Endothelial cell of umbilical vein (primary cell): ENCODE results near the gene CYFIP2. TPM values are rescaled to one million over a fixed set of nuclear protein-coding genes. Genes with fewer than 3 reads are reported as not detected.

Experiments
- BruUV-seq: library from RNA; stranded (reverse); fragments of 400-500 nt; replicated peaks from 2 replicates; lab custom pipeline; 2021; lab: Mats Ljungman, UMichigan
- CTCF ChIA-PET: fragments of 300-600, 350-600 bp; sonication (Branson Sonifier 250); formaldehyde crosslinking; loops from one replicate; lab custom pipeline; 2021; ENCODE audit warnings: antibody characterized with exemption, inconsistent platforms; lab: Charles Lee
- POLR2A ChIA-PET: fragments of 300-600, 350-600 bp; sonication (Branson Sonifier 250); formaldehyde crosslinking; loops from one replicate; lab custom pipeline; 2021; ENCODE audit warnings: antibody characterized with exemption, inconsistent platforms; lab: Charles Lee
- DNase-seq: peaks from one replicate; pipeline ENCODE4 v3.0.0-alpha.2; 2011; ENCODE audit warnings: low read depth, low spot score
- FAIRE-seq: peaks from 2 replicates; lab custom pipeline; 2011; peaks lifted over from hg19 to GRCh38; lab: Jason Lieb, UNC
- H2AFZ ChIP-seq: 2 replicates; pipeline ENCODE4 v1.6.0; 2012; ENCODE audit warnings: low read depth, low read length, control low read depth, inconsistent platforms
- H3K27ac ChIP-seq: 2 replicates; pipeline ENCODE4 v1.5.1; 2011; ENCODE audit warnings: low read depth, mild to moderate bottlenecking, control low read depth, low read length, moderate library complexity; ENCODE audit not compliant: insufficient read depth
- H3K27me3 ChIP-seq, 2 experiments: 2 replicates each; pipeline versions ENCODE4 v1.6.0 to v1.6.1; 2011; ENCODE audit warnings: low read length in 2 of 2, mixed read lengths in 1 of 2; ENCODE audit not compliant: control insufficient read depth in 2 of 2, insufficient read depth in 2 of 2
- H3K36me3 ChIP-seq, 2 experiments: 2 replicates in 1 of 2; 3 replicates in 1 of 2; pipeline ENCODE4 v1.5.1; 2011; ENCODE audit warnings: low read length in 2 of 2, mild to moderate bottlenecking in 1 of 2, moderate library complexity in 1 of 2; ENCODE audit not compliant: control insufficient read depth in 2 of 2, insufficient read depth in 2 of 2; ENCODE audit errors: extremely low read depth in 1 of 2
- H3K4me1 ChIP-seq: 3 replicates; pipeline ENCODE4 v1.5.1; 2011; ENCODE audit warnings: mild to moderate bottlenecking, low read length; ENCODE audit not compliant: control insufficient read depth, insufficient read depth; ENCODE audit errors: extremely low read depth
- H3K4me2 ChIP-seq: 2 replicates; pipeline ENCODE4 v1.6.1; 2011; ENCODE audit warnings: low read length, control low read depth, mixed read lengths; ENCODE audit not compliant: insufficient read depth
- H3K4me3 ChIP-seq, 3 experiments: fragments of 200-600 bp in 1 of 3; sonication (generic), shearing (Covaris generic) in 1 of 3; replicated peaks in 1 of 3; 2 replicates each; pipeline ENCODE4 v1.5.1; 2011 to 2016; ENCODE audit warnings: control low read depth in 3 of 3, low read length in 3 of 3, mild to moderate bottlenecking in 2 of 3, inconsistent platforms in 1 of 3, low read depth in 1 of 3, moderate library complexity in 1 of 3; ENCODE audit not compliant: insufficient read depth in 1 of 3
- H3K79me2 ChIP-seq: 2 replicates; pipeline ENCODE4 v1.6.0; 2012; ENCODE audit warnings: low read length, inconsistent platforms; ENCODE audit not compliant: control insufficient read depth, insufficient read depth
- H3K9ac ChIP-seq: replicated peaks from 2 replicates; pipeline ENCODE3; 2011; ENCODE audit warnings: low read length, control low read depth; ENCODE audit not compliant: insufficient read depth; ENCODE audit errors: extremely low read depth
- H3K9me1 ChIP-seq: replicated peaks from 3 replicates; pipeline ENCODE4 v1.6.0; 2011; ENCODE audit warnings: mild to moderate bottlenecking, low read length; ENCODE audit not compliant: control insufficient read depth, insufficient read depth; ENCODE audit errors: extremely low read depth
- H3K9me3 ChIP-seq: replicated peaks from 2 replicates; pipeline ENCODE4 v1.5.1; 2012; ENCODE audit warnings: low read length, inconsistent platforms; ENCODE audit not compliant: control insufficient read depth, insufficient read depth
- H4K20me1 ChIP-seq: replicated peaks from 2 replicates; pipeline ENCODE3; 2011; ENCODE audit warnings: mild to moderate bottlenecking, low read length; ENCODE audit not compliant: control insufficient read depth, insufficient read depth; ENCODE audit errors: extremely low read depth
- CTCF ChIP-seq, 2 donors: IDR thresholded peaks; 1 replicate in 1 of 2; 2 replicates in 1 of 2; pipeline ENCODE4 v1.5.1; 2011; ENCODE audit warnings: low read length in 2 of 2, mild to moderate bottlenecking in 2 of 2, moderate library complexity in 2 of 2, control low read depth in 1 of 2, inconsistent platforms in 1 of 2, low read depth in 1 of 2; ENCODE audit not compliant: insufficient read depth in 1 of 2; ENCODE audit errors: extremely low read depth in 1 of 2
- EZH2 ChIP-seq: IDR thresholded peaks from 2 replicates; pipeline ENCODE4 v1.6.1; 2012; ENCODE audit warnings: borderline replicate concordance, low read depth, mild to moderate bottlenecking, moderate library complexity, low read length, inconsistent platforms; ENCODE audit not compliant: severe bottlenecking
- FOS ChIP-seq: IDR thresholded peaks from 2 replicates; pipeline ENCODE4 v1.6.1; 2011; ENCODE audit warnings: mild to moderate bottlenecking, low read length, moderate library complexity, borderline replicate concordance; ENCODE audit not compliant: insufficient read depth
- GATA2 ChIP-seq: IDR thresholded peaks from 2 replicates; pipeline ENCODE4 v1.7.0; 2011; ENCODE audit warnings: low read depth, mild to moderate bottlenecking, moderate library complexity, mixed read lengths, low read length; ENCODE audit not compliant: insufficient read length, insufficient read depth
- JUN ChIP-seq: IDR thresholded peaks from 2 replicates; pipeline ENCODE4 v1.6.1; 2011; ENCODE audit warnings: borderline replicate concordance, low read depth; ENCODE audit not compliant: insufficient read length, insufficient read depth
- MAX ChIP-seq: IDR thresholded peaks from 2 replicates; pipeline ENCODE4 v1.6.1; 2011; ENCODE audit not compliant: insufficient read depth, insufficient read length
- MYC ChIP-seq: IDR thresholded peaks from one replicate; pipeline ENCODE4 v1.6.1; 2011; ENCODE audit warnings: mild to moderate bottlenecking, low read depth, low read length
- POLR2A ChIP-seq: IDR thresholded peaks from 2 replicates; pipeline ENCODE4 v1.6.1; 2012; ENCODE audit warnings: low read depth, mild to moderate bottlenecking, control low read depth, low read length
- POLR2AphosphoS5 ChIP-seq: IDR thresholded peaks from 2 replicates; pipeline ENCODE4 v1.6.1; 2012; ENCODE audit warnings: low read depth, mild to moderate bottlenecking, control low read depth, low read length, moderate library complexity; ENCODE audit not compliant: insufficient read depth
- dilution Hi-C: fragments of 300-500 bp; cut with MboI; formaldehyde crosslinking; loops from one replicate; pipeline ENCODE4 v1.15.0; 2019; ENCODE audit warnings: low sequenced_read_pairs; ENCODE audit not compliant: extremely low pct_ligation_motif_present
- intact Hi-C: fragments of 100-400 bp; cut with micrococcal nuclease; formaldehyde crosslinking; loops from one replicate; pipeline ENCODE4 v1.10.0; 2022
- polyA plus RNA-seq, 4 experiments: library from polyadenylated mRNA; depleted of rRNA in 3 of 4; stranded (reverse) in 3 of 4; unstranded in 1 of 4; fragments of >200 nt; gene quantifications; 2 replicates each; pipeline versions ENCODE4 v1.2.1 to v1.2.3, GENCODE V29; 2011 to 2012; ENCODE audit warnings: missing spikeins in 1 of 4
- total RNA-seq: library from RNA; stranded (reverse); gene quantifications from 2 replicates; pipeline ENCODE4 v1.2.3, GENCODE V29; 2021

CYFIP2 gene
- total and polyA plus RNA-seq, 2 donors (not counting 3 experiments of a cell fraction or from before 2014, with no cell fraction given), result 9.2 to 22.4 TPM

- H3K9me1 ChIP-seq, result no peaks in the 10 kb centered on the region
- CTCF ChIA-PET, result interaction anchor here (1.4 to 5.3 kb wide), 10 partner anchors 9 to 374 kb away, joined by 5 to 52 read pairs (median 36); no protein-coding TSS in a partner anchor
- dilution Hi-C loops (loop anchor here (25.0 kb wide), 1 partner anchor 143 kb away; no protein-coding TSS in a partner anchor), intact Hi-C loops (loop anchor here (1.0 to 2.0 kb wide), 3 partner anchors 41 to 399 kb away; partner anchors contain the start of gene LSM11)
- no peak overlapping the region for H3K4me2 ChIP-seq
- POLR2A ChIA-PET, result no interaction called here
- no peaks in the 10 kb centered on the region for H3K36me3 ChIP-seq
- no peak overlapping the region for H3K4me3 ChIP-seq
- H2AFZ ChIP-seq, result no peak overlapping the region
- BruUV-seq, result no TSS peak
- FAIRE-seq (no peak), DNase-seq (no peak)
- H3K9me3 ChIP-seq, result no peaks in the 10 kb centered on the region
- TF ChIP-seq MYC (no peak), EZH2 (no peak), CTCF (IDR thresholded peaks at IDR 0.05; ENCODE audit: extremely low read depth in 1 of 2, insufficient read depth in 1 of 2, low read depth in 1 of 2, low read length in 2 of 2) (no peak), MAX (no peak), GATA2 (no peak), FOS (no peak), POLR2AphosphoS5 (no peak), JUN (no peak), POLR2A (no peak)
- H3K27me3 ChIP-seq, result peaks cover 0 to 3% of the 10 kb centered on the region in 2 experiments
- H3K4me1 ChIP-seq, result no peaks in the 10 kb centered on the region
- no peaks in the 10 kb centered on the region for H4K20me1 ChIP-seq
- no peaks in the 10 kb centered on the region for H3K79me2 ChIP-seq
- H3K9ac ChIP-seq, result no peak overlapping the region
- H3K27ac ChIP-seq, result no peak overlapping the region
Measured at GRCh38 chr5:157343842-157344790, 78.2 kb downstream of the CYFIP2 start.
